ACHN (cell line): Measurements from ENCODE around the gene ZNF275.
"Not testable (repeated sequence)": the region's sequence is repeated elsewhere in the genome, so short reads cannot be mapped to it uniquely, and the experiment has no call there.

Experiments
- DNase-seq: peaks from one replicate; pipeline ENCODE4 v3.0.0-alpha.2; 2015
- in situ Hi-C: cut with HindIII; loops from 2 replicates; pipeline ENCODE4 v1.10.0; 2017; ENCODE audit warnings: low sequenced_read_pairs, low pct_ligation_motif_present, low pct_unique_long_range_greater_than_20kb

Gene ZNF275

GRCh38 chrX:153317306-153317705, 16.6 kb upstream of the ZNF275 start:
- in situ Hi-C loops, result no loop called here
- DNase-seq, result no peak

GRCh38 chrX:153317996-153318722, 15.8 kb upstream of the ZNF275 start:
- in situ Hi-C loops, result no loop called here
- no peak for DNase-seq

- in situ Hi-C loops, result no loop called here
- no peak for DNase-seq
Measured at GRCh38 chrX:153318811-153319210, 15.1 kb upstream of the ZNF275 start.

DNA sequence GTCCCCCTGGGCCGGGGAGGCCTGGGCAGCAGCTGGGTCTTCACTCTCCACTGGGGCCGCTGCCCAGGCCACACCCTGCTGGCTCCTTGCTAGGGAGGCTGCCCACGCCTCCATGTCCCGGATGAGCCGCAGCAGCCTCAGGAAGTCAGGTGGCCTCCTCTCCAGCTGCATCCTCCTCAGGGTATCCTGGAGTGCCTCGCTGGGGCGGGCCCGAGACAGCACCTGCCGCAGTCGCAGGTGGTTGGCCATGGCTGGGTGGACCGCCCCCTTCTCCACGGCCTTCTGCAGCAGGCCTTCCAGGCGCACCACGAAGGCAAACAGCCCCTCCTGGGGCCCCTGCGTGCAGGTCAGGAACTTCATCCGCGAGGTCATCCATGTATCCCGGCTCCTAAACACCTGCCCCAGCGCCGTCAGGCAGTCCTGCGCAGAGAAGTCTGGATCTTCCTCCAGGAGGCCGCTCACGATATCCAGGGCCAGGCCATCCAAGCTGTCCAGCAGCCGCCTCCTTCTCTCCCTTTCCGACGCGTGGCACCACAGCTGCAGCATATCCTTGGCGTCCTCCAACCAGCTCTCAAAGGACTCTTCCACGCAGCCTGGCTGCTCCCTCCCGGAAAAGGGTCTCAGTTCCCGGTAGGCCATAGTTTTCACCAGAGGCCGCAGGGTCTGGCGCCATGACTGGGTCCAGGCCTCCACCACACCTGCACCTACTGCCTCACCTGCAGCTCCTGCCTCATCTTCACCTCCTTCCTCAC, 14.5 kb upstream of the ZNF275 start:
- in situ Hi-C loops, result no loop called here
- no peak for DNase-seq

DNA sequence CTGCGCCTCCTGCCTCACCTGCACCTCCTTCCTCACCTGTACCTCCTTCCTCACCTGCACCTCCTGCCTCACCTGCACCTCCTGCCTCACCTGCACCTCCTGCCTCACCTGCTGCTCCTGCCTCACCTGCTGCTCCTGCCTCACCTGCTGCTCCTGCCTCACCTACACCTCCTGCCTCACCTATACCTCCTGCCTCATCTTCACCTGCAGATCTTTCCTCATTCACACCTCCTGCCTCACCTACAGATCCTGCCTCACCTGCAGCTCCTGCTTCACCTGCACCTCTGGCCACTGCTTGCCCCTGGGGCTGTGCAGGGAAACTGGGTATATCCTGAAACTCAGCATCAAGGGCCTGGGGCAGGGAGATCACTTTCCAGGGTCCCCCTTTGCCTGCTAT, 13.9 kb upstream of the ZNF275 start:
- in situ Hi-C loops, DNase-seq: not testable (repeated sequence)

DNA sequence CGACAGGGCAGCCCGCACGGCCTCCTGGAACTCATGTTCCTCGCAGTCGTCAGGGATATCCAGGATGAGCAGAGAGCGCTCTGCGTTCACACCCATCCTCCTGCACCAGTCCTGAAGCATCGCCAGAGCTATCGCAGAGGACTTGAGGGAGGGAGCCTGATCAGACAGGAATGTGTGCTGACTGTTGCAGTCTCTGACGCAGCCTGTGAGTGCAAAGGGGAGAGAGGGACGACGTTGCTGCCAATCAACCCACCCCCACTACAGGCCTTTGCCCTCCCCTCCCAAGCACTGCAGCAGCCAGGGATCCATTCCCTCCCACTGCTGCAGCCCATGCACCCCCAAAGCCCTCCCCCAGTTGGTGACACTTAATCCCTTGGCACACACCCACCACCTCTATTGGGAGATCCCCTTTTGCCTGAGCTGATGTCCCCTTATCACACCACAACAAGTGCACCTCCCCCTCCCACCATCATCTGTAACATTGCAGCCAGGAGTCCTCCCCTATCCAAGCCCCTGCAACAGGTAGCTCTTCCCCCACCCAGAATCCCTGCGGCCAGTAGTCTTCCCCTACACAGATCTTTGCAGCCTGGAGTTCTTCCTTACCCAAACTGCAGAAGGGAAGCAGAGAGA, 13.3 kb upstream of the ZNF275 start:
- DNase-seq, result no peak
- in situ Hi-C loops, result no loop called here

GRCh38 chrX:153321381-153322124, 12.4 kb upstream of the ZNF275 start, which contains the start of gene PNMA6F:
PNMA6F (minus strand) TSS chrX:153321767; CDS start chrX:153320674, 1,093 bp downstream.
- no peak for DNase-seq
- in situ Hi-C loops, result no loop called here

GRCh38 chrX:153327561-153327960, 6.4 kb upstream of the ZNF275 start:
- no peak for DNase-seq
- in situ Hi-C loops, result no loop called here

GRCh38 chrX:153333266-153333665, 687 bp upstream of the ZNF275 start:
- DNase-seq, result no peak
- in situ Hi-C loops, result no loop called here

- no peak for DNase-seq
- in situ Hi-C loops, result no loop called here
Measured at GRCh38 chrX:153334654-153335295, 822 bp downstream of the ZNF275 start.

- in situ Hi-C loops, result no loop called here
- DNase-seq, result no peak
Measured at GRCh38 chrX:153336121-153336894, 2.4 kb downstream of the ZNF275 start.

DNA sequence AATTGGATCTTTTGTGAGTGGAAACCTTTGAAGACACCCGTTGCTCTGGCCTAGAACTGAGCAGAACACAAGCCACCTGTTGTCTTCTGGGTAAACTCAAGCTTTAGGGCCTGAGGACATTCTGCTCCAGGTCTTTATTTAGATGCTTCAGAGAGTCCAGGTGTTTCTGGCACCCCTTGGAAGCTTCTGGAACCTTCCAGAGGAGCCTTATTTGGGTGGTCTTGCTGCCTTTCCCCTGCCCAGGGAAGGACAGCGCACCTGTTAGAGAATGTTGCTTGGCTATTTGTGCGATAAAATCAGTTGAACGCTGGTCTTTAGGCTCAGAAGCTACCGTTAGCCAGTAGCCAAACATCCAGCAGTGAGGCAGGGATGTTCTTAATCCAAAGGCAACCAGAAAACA, 3.0 kb downstream of the ZNF275 start:
- no peak for DNase-seq
- in situ Hi-C loops, result no loop called here

DNA sequence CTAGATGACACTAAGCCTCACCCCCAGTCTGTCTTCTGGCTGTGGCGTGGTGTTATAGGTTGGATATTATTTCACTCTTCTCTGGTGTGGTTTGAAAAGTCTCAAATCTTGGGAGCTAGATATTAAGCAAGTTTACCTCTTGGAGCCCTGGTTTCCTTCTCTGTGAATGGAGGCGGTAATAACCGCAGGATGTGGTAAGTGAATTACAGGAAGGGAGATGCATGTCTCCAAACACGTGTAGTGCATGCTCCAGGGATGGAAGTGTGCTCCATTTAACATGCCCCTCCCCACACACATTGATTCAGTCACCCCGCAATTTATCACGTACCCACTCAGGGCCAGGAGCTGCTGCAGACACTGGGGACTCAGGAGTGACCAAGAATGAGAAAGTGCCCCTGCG, 4.9 kb downstream of the ZNF275 start:
- in situ Hi-C loops, result no loop called here
- DNase-seq, result no peak

DNA sequence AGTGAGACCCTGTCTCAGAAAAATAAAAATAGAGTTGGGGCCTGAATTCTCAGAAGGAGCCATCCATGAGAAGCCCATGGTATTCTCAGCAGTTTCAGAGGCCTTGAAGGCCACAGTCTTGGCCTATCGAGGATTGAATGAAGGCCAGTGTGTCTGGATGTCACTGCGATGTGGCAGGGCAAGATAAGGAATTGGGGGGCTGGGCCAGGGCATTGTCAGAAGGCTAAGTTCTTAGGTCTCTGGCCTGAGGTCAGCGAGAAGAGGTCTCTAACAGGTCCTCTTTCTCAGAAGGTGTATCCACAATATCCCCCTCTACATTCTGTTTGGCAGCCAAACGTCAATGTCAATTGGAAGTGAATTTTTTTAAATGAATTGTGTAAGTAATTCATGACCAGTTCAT, 5.7 kb downstream of the ZNF275 start:
- in situ Hi-C loops, result no loop called here
- DNase-seq, result no peak

DNA sequence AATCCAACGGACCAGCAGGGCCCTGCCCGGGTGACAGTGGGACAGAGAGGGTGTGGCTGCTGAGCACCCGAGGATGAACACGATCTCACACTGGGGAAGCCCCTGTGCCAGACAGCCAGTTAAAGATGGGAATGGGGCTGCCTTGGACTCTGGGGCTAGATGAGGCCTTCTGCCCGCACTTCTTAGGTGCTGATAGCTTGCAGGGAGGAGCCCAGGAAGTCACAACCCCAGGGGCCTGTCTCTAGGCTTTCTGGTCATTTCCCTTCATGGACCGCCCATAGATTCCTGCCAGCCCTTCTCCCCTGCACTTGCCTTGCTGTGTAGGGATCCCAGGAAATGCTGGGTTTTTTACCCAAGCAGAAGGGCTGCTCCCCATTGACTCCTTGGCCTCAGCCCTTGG, 6.2 kb downstream of the ZNF275 start:
- in situ Hi-C loops, result no loop called here
- DNase-seq, result no peak

- no peak for DNase-seq
- in situ Hi-C loops, result no loop called here
Measured at GRCh38 chrX:153342762-153343558, 9.0 kb downstream of the ZNF275 start.

DNA sequence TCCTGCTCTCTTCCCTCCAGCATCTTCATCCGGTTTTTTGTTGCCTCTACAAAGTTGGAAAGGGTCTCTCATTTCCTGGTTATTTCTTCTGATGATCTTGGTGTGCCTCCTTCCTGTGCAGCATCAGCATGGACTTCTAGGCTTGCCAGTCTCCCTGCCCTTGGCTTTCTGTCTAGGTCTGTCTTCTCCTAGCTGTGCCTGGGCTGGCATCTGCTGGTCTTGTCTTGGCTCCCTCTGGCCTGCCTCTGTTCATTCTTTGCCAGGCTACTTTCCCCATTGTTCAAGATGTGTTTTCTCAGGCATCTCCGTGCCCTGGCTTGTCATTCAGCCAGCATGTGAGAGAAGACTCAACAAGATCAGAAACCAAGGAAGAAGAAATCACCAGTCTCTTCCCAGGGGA, 9.7 kb downstream of the ZNF275 start:
- DNase-seq, result no peak
- in situ Hi-C loops, result no loop called here
